DOHH2 (cell line): Measurements from ENCODE around the gene ANKRD18B.
"Not testable (repeated sequence)": the region's sequence is repeated elsewhere in the genome, so short reads cannot be mapped to it uniquely, and the experiment has no call there.

Experiments used
- EZH2phosphoT487 ChIP-seq: fragments of 200-600 bp; sonication (generic); IDR thresholded peaks from 2 replicates; pipeline ENCODE4 v1.6.1; 2017; ENCODE audit warnings: borderline replicate concordance, mild to moderate bottlenecking, antibody characterized with exemption, low read length, moderate library complexity, mixed read lengths
- TF ChIP-seq, protein P1 (sequence below): fragments of 200-600 bp; sonication (generic); IDR thresholded peaks from one replicate; pipeline ENCODE4 v1.5.1; 2014; ENCODE audit warnings: antibody characterized with exemption, mild to moderate bottlenecking, low read depth, low read length; ENCODE audit not compliant: poor library complexity, severe bottlenecking

- TF ChIP-seq, protein P1, sequence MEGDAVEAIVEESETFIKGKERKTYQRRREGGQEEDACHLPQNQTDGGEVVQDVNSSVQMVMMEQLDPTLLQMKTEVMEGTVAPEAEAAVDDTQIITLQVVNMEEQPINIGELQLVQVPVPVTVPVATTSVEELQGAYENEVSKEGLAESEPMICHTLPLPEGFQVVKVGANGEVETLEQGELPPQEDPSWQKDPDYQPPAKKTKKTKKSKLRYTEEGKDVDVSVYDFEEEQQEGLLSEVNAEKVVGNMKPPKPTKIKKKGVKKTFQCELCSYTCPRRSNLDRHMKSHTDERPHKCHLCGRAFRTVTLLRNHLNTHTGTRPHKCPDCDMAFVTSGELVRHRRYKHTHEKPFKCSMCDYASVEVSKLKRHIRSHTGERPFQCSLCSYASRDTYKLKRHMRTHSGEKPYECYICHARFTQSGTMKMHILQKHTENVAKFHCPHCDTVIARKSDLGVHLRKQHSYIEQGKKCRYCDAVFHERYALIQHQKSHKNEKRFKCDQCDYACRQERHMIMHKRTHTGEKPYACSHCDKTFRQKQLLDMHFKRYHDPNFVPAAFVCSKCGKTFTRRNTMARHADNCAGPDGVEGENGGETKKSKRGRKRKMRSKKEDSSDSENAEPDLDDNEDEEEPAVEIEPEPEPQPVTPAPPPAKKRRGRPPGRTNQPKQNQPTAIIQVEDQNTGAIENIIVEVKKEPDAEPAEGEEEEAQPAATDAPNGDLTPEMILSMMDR = not testable (repeated sequence)
- TF ChIP-seq EZH2phosphoT487 = not testable (repeated sequence)
Measured at GRCh38 chr9:33523397-33524305, at the start of gene ANKRD18B.
